Measurements from ENCODE around the gene HMX3.

HMX3 gene

DNA sequence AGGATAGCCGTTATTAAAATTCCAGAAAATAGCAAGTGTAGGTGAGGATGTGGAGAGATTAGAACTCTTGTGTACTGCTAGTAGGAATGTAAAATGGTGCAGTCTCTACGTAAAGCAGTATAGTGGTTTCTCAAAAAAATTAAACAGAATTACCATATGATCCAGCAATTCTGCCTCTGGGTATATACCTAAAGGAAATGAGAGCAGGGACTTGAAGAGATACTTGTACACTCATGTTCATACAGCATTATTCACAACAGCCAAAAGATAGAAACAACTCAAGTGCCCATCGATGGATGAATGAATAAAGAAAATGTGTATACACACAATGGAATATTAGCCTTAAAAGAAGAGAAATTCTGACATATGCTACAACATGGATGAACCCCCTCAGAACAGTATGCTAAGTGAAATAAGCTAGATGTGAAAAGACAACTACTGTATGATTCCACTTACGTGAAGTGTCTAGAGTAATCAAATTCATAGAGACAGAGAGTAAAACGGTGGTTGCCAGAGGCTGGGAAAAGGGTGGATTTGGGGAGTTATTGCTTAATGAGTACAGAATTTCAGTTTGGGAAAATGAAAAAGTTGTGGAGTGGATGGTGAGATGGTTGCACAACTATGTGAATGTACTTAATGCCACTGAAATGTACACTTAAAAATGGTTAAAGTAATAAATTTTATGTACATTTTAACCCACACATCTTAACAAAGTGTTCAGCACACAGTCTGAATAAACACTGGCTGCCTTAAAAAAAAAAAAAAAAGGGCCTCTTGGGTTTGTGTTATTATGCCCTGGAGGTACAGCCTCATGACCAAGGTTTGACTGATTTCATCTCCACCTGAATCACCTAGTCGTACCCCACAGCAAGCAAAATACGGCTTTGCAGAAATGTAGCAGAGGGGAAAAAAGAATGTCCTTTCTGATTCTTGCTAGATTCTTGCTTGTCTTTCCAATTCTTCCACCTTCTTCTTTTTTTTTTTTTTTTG is 44.6 kb downstream of the HMX3 start:
- no peak for DNase-seq

DNA sequence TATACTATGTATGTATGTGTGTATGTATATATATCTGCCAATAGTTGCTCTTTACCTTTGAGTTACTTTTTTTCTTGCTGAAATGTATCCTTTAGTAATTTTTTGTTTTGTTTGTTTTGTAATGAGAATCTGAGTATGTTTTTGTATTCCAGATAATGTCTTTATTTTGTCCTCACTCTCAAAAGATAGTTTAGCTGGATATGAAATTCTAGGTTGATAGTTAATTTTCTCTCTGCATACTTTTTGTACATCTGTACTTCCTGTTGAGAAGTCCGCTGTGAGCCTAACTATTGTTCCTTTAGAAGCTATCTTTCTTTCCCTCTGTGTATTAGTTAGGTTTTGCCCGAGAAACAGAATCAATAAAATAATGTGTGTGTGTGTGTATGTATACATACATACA is 48.0 kb downstream of the HMX3 start:
- DNase-seq = no peak

DNA sequence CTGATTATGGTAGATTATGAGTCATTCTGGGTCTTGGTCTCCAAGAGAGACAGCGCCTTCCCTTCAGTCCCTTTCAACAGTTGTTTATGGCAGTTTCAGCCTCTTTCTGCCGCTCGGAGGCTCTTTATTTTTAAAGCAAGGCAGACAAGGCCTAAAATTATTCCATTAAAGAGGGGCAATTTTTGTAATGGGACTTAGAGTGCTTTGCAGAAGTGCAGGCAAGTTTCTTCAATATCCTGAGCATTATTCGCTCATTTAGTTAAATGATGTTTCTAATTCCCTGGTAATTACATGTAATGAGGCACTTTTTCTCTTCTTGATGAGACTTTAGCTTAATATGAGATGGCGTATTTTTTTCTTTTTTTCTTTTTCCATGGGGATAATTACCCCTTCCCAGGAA is 52.0 kb downstream of the HMX3 start:
- no peak for DNase-seq

Data from activated CD4-positive, alpha-beta T cell treated with anti-CD3 and anti-CD28 coated beads, Interleukin-2, Interleukin-6, amounts not matched to agents 100 ng/mL and 50 ng/mL, durations not matched to agents 16 hours and 8 hours (primary cell).